Breast epithelium (tissue), 4 donors: Measurements from ENCODE around the gene CACNA1I. TPM values are rescaled to one million over a fixed set of nuclear protein-coding genes. Genes with fewer than 3 reads are reported as not detected.

Source experiments
- DNase-seq, 2 donors: peaks; one replicate each; pipeline ENCODE4 v3.0.0-alpha.2; 2019; ENCODE audit warnings: low spot score in 2 of 2
- H3K27ac ChIP-seq, 2 donors: fragments of 200-600 bp; sonication (generic) in 1 of 2; one replicate each; pipeline ENCODE4 v1.5.1; 2016 to 2019; ENCODE audit warnings: mild to moderate bottlenecking in 1 of 2
- H3K27me3 ChIP-seq, 2 donors: fragments of 200-600 bp; sonication (generic) in 1 of 2; one replicate each; pipeline versions ENCODE4 v1.5.1 to v1.6.0; 2017 to 2019; ENCODE audit warnings: control low read depth in 1 of 2, mild to moderate bottlenecking in 1 of 2
- H3K36me3 ChIP-seq: fragments of 200-600 bp; one replicate; pipeline ENCODE4 v1.5.1; 2019
- H3K4me1 ChIP-seq, 2 donors: fragments of 200-600 bp; sonication (generic); one replicate each; pipeline ENCODE4 v1.5.1; 2016 to 2019; ENCODE audit warnings: control low read depth in 1 of 2
- H3K4me3 ChIP-seq, 3 donors: fragments of 200-600 bp; sonication (generic); 1 replicate in 2 of 3; 2 replicates in 1 of 3; pipeline ENCODE4 v1.5.1; 2016 to 2019; ENCODE audit warnings: mild to moderate bottlenecking in 3 of 3, moderate library complexity in 2 of 3
- H3K9me3 ChIP-seq, 2 donors: fragments of 200-600 bp; sonication (generic) in 1 of 2; one replicate each; pipeline ENCODE4 v1.5.1; 2016 to 2019; ENCODE audit warnings: control low read depth in 1 of 2
- CTCF ChIP-seq, 3 donors: fragments of 450-650 bp; IDR thresholded peaks; one replicate each; pipeline ENCODE4 v1.5.1; 2016 to 2017; ENCODE audit warnings: antibody characterized with exemption in 3 of 3, mild to moderate bottlenecking in 3 of 3, moderate library complexity in 3 of 3
- POLR2A ChIP-seq: fragments of 450-650 bp; IDR thresholded peaks from one replicate; pipeline ENCODE4 v1.6.1; 2016; ENCODE audit warnings: antibody characterized with exemption, mild to moderate bottlenecking, moderate library complexity
- POLR2AphosphoS5 ChIP-seq, 3 donors: sonication (generic); formaldehyde crosslinking; IDR thresholded peaks; one replicate each; pipeline ENCODE4 v1.6.1; 2017; ENCODE audit warnings: antibody characterized with exemption in 3 of 3
- intact Hi-C: fragments of 100-400 bp; cut with DNase I; formaldehyde crosslinking; loops from one replicate; pipeline ENCODE4 v1.15.1; 2023; ENCODE audit warnings: low total_unique reads
- total RNA-seq, 3 donors: library from RNA; depleted of rRNA; stranded (reverse); fragments of >200 nt; gene quantifications; one replicate each; pipeline ENCODE4 v1.1.0, GENCODE V29; 2016

CACNA1I gene
- total RNA-seq, 3 donors from 2014 or later = 0.32 to 0.44 (median 0.33) TPM

- Histone ChIP-seq H3K36me3 (no peaks in the 10 kb centered on the region), H3K4me1 (peaks cover 0 to 4% of the 10 kb centered on the region in 2 donors), H3K9me3 (no peaks in the 10 kb centered on the region), H3K27ac (no peak overlapping the region), H3K27me3 (peaks cover 8 to 40% of the 10 kb centered on the region in 2 donors), H3K4me3 (peak overlapping the region in 2 of 3 donors; percentile 40 to 65)
- no peak for DNase-seq
- TF ChIP-seq POLR2AphosphoS5 (IDR thresholded peaks at IDR 0.05) = no peak
- no peak for TF ChIP-seq POLR2A
- no peak for TF ChIP-seq CTCF (IDR thresholded peaks at IDR 0.05)
- intact Hi-C loops = no loop called here
Measured at GRCh38 chr22:39556970-39557841, 13.3 kb upstream of the CACNA1I start.

GRCh38 chr22:39558254-39558727, 12.3 kb upstream of the CACNA1I start:
- no peak overlapping the region for H3K27ac ChIP-seq
- peaks cover 8 to 40% of the 10 kb centered on the region in 2 donors for H3K27me3 ChIP-seq
- H3K36me3 ChIP-seq = no peaks in the 10 kb centered on the region
- intact Hi-C loops = no loop called here
- H3K4me1 ChIP-seq = peaks cover 0 to 4% of the 10 kb centered on the region in 2 donors
- no peak for DNase-seq
- TF ChIP-seq POLR2AphosphoS5 (IDR thresholded peaks at IDR 0.05) (no peak), CTCF (IDR thresholded peaks at IDR 0.05) (no peak), POLR2A (no peak)
- no peaks in the 10 kb centered on the region for H3K9me3 ChIP-seq
- H3K4me3 ChIP-seq = peak overlapping the region in 2 of 3 donors; percentile 40 to 65

- no peak for TF ChIP-seq POLR2A
- no peak for TF ChIP-seq CTCF (IDR thresholded peaks at IDR 0.05)
- no peak for TF ChIP-seq POLR2AphosphoS5 (IDR thresholded peaks at IDR 0.05)
- intact Hi-C loops = no loop called here
- no peaks in the 10 kb centered on the region for H3K9me3 ChIP-seq
- H3K27ac ChIP-seq = no peak overlapping the region
- no peaks in the 10 kb centered on the region for H3K36me3 ChIP-seq
- H3K4me3 ChIP-seq = no peak overlapping the region
- H3K4me1 ChIP-seq = peaks cover 0 to 4% of the 10 kb centered on the region in 2 donors
- H3K27me3 ChIP-seq = peaks cover 8 to 40% of the 10 kb centered on the region in 2 donors
- no peak for DNase-seq
Measured at GRCh38 chr22:39558950-39559349, 11.6 kb upstream of the CACNA1I start.

- Histone ChIP-seq H3K27me3 (peaks cover 8 to 40% of the 10 kb centered on the region in 2 donors), H3K9me3 (no peaks in the 10 kb centered on the region), H3K4me1 (peaks cover 0 to 4% of the 10 kb centered on the region in 2 donors), H3K36me3 (no peaks in the 10 kb centered on the region), H3K27ac (no peak overlapping the region), H3K4me3 (no peak overlapping the region)
- intact Hi-C loops = no loop called here
- TF ChIP-seq POLR2A (no peak), CTCF (IDR thresholded peaks at IDR 0.05) (peak in 2 of 3 donors; percentile 21 to 28), POLR2AphosphoS5 (IDR thresholded peaks at IDR 0.05) (no peak)
- no peak for DNase-seq
Measured at GRCh38 chr22:39559456-39560105, 11.0 kb upstream of the CACNA1I start.

GRCh38 chr22:39560127-39560526, 10.4 kb upstream of the CACNA1I start:
- DNase-seq = no peak
- Histone ChIP-seq H3K27me3 (peaks cover 8 to 40% of the 10 kb centered on the region in 2 donors), H3K4me1 (peaks cover 0 to 4% of the 10 kb centered on the region in 2 donors), H3K4me3 (no peak overlapping the region), H3K27ac (no peak overlapping the region), H3K36me3 (no peaks in the 10 kb centered on the region), H3K9me3 (no peaks in the 10 kb centered on the region)
- TF ChIP-seq POLR2A (no peak), CTCF (IDR thresholded peaks at IDR 0.05) (no peak), POLR2AphosphoS5 (IDR thresholded peaks at IDR 0.05) (no peak)
- intact Hi-C loops = no loop called here
